Measurements from ENCODE around the gene FLT4. TPM values are rescaled to one million over a fixed set of nuclear protein-coding genes. Genes with fewer than 3 reads are reported as not detected.
A peak's percentile ranks its signal among the peaks of the same experiment; 100 is the strongest.

The FLT4 gene
- total and polyA plus RNA-seq, 2 donors (not counting 1 experiment from before 2014, with no cell fraction given), result 0.17 TPM; not detected in 1

DNA sequence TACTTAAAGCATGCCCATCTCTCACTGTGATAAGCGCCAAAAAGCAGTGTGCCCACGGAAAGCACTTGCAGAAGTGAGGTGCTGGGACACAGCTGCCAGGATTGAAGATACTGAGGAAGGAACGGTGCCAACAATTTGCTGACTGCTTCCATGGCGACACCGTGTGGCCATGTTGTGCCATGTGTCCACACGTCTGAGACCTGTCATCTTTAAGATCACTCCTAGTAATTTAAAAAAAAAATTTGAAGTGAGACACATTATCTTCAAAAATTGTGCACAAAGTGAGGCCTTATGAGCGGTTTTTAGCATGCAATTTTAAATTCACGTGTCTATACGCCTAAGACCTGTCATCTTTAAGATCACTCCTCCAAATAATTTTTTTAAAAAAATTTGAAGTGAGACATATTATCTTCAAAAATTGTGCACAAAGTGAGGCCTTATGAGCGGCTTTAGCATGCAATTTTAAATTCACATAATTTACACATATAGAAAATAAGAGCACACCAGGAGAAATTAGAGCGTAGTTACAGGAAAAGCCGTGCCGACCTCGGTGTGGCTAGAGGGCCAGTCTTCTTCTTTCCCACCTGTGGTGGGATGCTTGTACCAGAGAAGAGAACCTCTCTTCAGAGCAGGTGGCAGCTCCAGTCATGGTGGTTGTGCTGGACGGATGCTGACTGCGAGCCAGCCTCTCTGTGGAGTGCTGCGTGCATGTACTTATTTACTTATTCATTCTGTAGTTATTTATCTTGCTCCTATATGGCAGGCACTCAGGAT is 21.4 kb upstream of the FLT4 start:
- Histone ChIP-seq H3K4me1 (ENCODE audit: control insufficient read depth, extremely low read depth, insufficient read depth, low read length) (no peaks in the 10 kb centered on the region), H3K9ac (ENCODE audit: insufficient read depth, low read length) (no peak overlapping the region), H3K27me3 (ENCODE audit: control insufficient read depth, insufficient read depth, low read length) (peaks cover 4% of the 10 kb centered on the region), H4K20me1 (ENCODE audit: control insufficient read depth, extremely low read depth, insufficient read depth, low read length) (no peaks in the 10 kb centered on the region), H3K79me2 (ENCODE audit: control insufficient read depth, insufficient read depth, low read length) (no peaks in the 10 kb centered on the region), H2AFZ (ENCODE audit: low read length) (no peak overlapping the region), H3K36me3 (ENCODE audit: control insufficient read depth, insufficient read depth, low read length) (no peaks in the 10 kb centered on the region), H3K4me2 (ENCODE audit: extremely low read depth, insufficient read depth, low read length) (no peak overlapping the region), H3K27ac (ENCODE audit: insufficient read depth, low read length) (no peak overlapping the region), H3K4me3 (replicated peaks in 1 of 4; ENCODE audit: control extremely low read depth in 1 of 4, insufficient read depth in 1 of 4, low read depth in 3 of 4, low read length in 4 of 4) (no peak overlapping the region), H3K9me3 (ENCODE audit: control insufficient read depth, insufficient read depth, low read depth, low read length) (no peaks in the 10 kb centered on the region)
- TF ChIP-seq EZH2 (IDR thresholded peaks at IDR 0.05; ENCODE audit: low read length, missing control alignments), result no peak
- TF ChIP-seq, protein P1, sequence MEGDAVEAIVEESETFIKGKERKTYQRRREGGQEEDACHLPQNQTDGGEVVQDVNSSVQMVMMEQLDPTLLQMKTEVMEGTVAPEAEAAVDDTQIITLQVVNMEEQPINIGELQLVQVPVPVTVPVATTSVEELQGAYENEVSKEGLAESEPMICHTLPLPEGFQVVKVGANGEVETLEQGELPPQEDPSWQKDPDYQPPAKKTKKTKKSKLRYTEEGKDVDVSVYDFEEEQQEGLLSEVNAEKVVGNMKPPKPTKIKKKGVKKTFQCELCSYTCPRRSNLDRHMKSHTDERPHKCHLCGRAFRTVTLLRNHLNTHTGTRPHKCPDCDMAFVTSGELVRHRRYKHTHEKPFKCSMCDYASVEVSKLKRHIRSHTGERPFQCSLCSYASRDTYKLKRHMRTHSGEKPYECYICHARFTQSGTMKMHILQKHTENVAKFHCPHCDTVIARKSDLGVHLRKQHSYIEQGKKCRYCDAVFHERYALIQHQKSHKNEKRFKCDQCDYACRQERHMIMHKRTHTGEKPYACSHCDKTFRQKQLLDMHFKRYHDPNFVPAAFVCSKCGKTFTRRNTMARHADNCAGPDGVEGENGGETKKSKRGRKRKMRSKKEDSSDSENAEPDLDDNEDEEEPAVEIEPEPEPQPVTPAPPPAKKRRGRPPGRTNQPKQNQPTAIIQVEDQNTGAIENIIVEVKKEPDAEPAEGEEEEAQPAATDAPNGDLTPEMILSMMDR (conservative IDR thresholded peaks at IDR 0.05 in 1 of 2, IDR thresholded peaks at IDR 0.05 in 1 of 2; ENCODE audit: low read depth in 1 of 2, low read length in 2 of 2), result peak; percentile 42 to 58
- DNase-seq (ENCODE audit: low read depth in 2 of 2), result peak; percentile 40 to 50

DNA sequence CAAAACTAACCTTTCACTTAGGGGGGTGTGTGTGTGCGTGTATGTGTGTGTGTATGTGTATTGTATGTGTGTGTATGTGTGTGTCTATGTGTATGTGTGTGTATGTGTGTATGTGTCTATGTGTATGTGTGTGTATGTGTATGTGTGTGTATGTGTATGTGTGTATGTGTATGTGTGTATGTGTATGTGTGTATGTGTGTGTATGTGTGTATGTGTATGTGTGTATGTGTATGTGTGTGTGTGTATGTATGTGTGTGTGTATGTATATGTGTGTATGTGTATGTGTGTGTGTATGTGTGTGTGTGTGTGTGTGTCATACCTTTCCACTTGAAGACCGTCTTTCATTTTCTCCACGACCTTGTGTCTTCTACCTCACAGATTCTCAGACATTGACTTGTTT is 20.8 kb upstream of the FLT4 start:
- Histone ChIP-seq H3K4me2 (ENCODE audit: extremely low read depth, insufficient read depth, low read length) (no peak overlapping the region), H3K27ac (ENCODE audit: insufficient read depth, low read length) (no peak overlapping the region)

DNA sequence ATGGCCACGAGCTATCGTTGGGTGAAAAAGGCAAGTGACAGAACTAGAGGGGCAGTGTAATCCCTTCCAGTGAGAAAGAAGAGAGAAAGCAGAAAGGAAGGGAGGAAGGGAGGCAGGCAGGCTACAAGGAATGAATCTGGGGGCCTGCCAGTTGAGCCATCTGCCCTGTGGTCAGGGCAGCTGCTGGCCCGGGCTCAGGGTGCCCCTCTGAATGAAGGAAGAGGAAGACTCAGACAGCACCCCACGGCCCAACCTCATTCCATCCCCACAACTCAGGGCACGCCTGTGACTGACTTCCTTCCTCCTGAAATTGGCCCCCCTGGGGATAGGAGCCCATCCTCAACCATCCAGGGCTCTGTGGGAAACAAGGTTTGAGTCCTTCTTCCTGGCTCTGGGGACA is 20.3 kb upstream of the FLT4 start:
- DNase-seq (ENCODE audit: low read depth in 2 of 2), result no peak
- TF ChIP-seq, protein P1 (conservative IDR thresholded peaks at IDR 0.05 in 1 of 2, IDR thresholded peaks at IDR 0.05 in 1 of 2; ENCODE audit: low read depth in 1 of 2, low read length in 2 of 2), result no peak
- no peak for TF ChIP-seq EZH2 (IDR thresholded peaks at IDR 0.05; ENCODE audit: low read length, missing control alignments)
- Histone ChIP-seq H3K27me3 (ENCODE audit: control insufficient read depth, insufficient read depth, low read length) (peaks cover 4% of the 10 kb centered on the region), H3K9ac (ENCODE audit: insufficient read depth, low read length) (no peak overlapping the region), H2AFZ (ENCODE audit: low read length) (no peak overlapping the region), H3K4me1 (ENCODE audit: control insufficient read depth, extremely low read depth, insufficient read depth, low read length) (no peaks in the 10 kb centered on the region), H3K36me3 (ENCODE audit: control insufficient read depth, insufficient read depth, low read length) (no peaks in the 10 kb centered on the region), H3K27ac (ENCODE audit: insufficient read depth, low read length) (no peak overlapping the region), H3K79me2 (ENCODE audit: control insufficient read depth, insufficient read depth, low read length) (no peaks in the 10 kb centered on the region), H4K20me1 (ENCODE audit: control insufficient read depth, extremely low read depth, insufficient read depth, low read length) (no peaks in the 10 kb centered on the region), H3K9me3 (ENCODE audit: control insufficient read depth, insufficient read depth, low read depth, low read length) (no peaks in the 10 kb centered on the region), H3K4me2 (ENCODE audit: extremely low read depth, insufficient read depth, low read length) (no peak overlapping the region), H3K4me3 (replicated peaks in 1 of 4; ENCODE audit: control extremely low read depth in 1 of 4, insufficient read depth in 1 of 4, low read depth in 3 of 4, low read length in 4 of 4) (no peak overlapping the region)

More for the DNA sequence above, 20.8 kb upstream of the FLT4 start:
- Histone ChIP-seq H2AFZ (ENCODE audit: low read length) (no peak overlapping the region), H3K36me3 (ENCODE audit: control insufficient read depth, insufficient read depth, low read length) (no peaks in the 10 kb centered on the region), H3K9me3 (ENCODE audit: control insufficient read depth, insufficient read depth, low read depth, low read length) (no peaks in the 10 kb centered on the region), H3K9ac (ENCODE audit: insufficient read depth, low read length) (no peak overlapping the region), H4K20me1 (ENCODE audit: control insufficient read depth, extremely low read depth, insufficient read depth, low read length) (no peaks in the 10 kb centered on the region), H3K79me2 (ENCODE audit: control insufficient read depth, insufficient read depth, low read length) (no peaks in the 10 kb centered on the region), H3K27me3 (ENCODE audit: control insufficient read depth, insufficient read depth, low read length) (peaks cover 4% of the 10 kb centered on the region), H3K4me3 (replicated peaks in 1 of 4; ENCODE audit: control extremely low read depth in 1 of 4, insufficient read depth in 1 of 4, low read depth in 3 of 4, low read length in 4 of 4) (no peak overlapping the region), H3K4me1 (ENCODE audit: control insufficient read depth, extremely low read depth, insufficient read depth, low read length) (no peaks in the 10 kb centered on the region)
- TF ChIP-seq, protein P1 (conservative IDR thresholded peaks at IDR 0.05 in 1 of 2, IDR thresholded peaks at IDR 0.05 in 1 of 2; ENCODE audit: low read depth in 1 of 2, low read length in 2 of 2), result no peak
- TF ChIP-seq EZH2 (IDR thresholded peaks at IDR 0.05; ENCODE audit: low read length, missing control alignments), result no peak
- no peak for DNase-seq (ENCODE audit: low read depth in 2 of 2)
